Stimulated activated CD8-positive, alpha-beta memory T cell treated with anti-CD3 and anti-CD28 coated beads, Interleukin-4, amount 100 ng/mL, for 48 hours (primary cell): Measurements from ENCODE around the gene NUP42.
"Not testable (repeated sequence)": the region's sequence is repeated elsewhere in the genome, so short reads cannot be mapped to it uniquely, and the experiment has no call there.

Source experiments
- DNase-seq: peaks from one replicate; pipeline ENCODE4 v3.0.0-alpha.2; 2020

Gene NUP42

GRCh38 chr7:23205909-23206767, 24.3 kb downstream of the NUP42 start:
- no peak for DNase-seq

DNA sequence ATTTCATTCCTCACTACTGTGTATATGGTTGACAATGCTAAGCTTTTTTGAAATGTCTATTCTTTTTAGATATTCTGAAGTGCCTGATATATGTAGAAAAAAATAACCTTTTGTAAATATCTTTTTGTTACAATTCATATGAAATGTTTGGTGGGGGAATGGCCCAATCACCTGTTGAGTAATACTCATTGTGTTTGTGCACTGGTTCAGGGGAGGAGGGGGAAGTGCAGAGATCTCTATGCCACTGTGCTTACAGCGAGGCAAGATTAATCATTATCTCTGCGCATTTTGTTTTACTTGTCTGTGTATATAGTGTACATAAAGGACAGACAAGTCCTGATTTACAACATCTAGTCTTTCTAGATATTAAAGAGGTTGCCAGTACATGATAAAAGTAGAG, 25.2 kb downstream of the NUP42 start:
- DNase-seq = no peak

GRCh38 chr7:23207884-23208283, 26.0 kb downstream of the NUP42 start:
- DNase-seq = no peak

DNA sequence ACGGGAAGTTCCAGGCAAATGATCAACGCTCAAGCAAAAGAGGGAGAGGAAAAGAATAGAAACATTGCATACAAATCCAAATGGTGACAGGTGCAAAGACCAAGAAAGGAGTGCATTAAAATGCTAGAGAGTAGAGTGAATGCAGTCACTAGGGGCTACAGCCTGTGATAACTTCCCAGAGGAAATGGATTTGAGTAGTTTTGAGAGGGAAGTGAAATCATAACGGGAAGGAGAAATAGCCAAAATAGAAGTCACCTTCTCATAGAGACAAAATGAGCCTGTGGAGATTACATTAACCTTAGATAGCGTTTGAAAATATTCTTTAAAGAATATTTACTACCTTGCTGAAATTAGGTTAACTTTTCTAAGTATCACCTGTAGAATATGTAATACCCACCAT, 26.5 kb downstream of the NUP42 start:
- DNase-seq = no peak

GRCh38 chr7:23210506-23210905, 28.7 kb downstream of the NUP42 start:
- DNase-seq = no peak

- no peak for DNase-seq
Observed at GRCh38 chr7:23211589-23211988, 29.7 kb downstream of the NUP42 start.

- no peak for DNase-seq
Observed at GRCh38 chr7:23212395-23212794, 30.5 kb downstream of the NUP42 start.

DNA sequence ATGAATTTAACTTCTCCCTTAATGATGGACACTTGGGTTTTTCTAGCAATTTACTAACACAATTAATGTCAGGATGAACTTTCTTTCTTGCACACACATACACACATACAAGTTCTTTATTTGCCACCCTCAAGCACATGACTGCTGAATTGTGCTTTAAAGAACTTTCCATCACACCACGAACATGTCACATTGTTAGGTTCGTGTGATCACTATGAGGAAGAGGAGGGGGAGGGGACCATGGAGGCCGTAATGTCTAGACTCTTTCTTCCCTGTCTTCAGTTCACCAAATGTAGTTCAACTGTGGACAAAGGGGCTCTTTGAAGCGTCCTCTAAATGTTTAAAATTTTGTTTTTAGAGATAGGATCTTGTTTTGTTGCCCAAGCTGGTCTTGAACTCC, 31.0 kb downstream of the NUP42 start:
- no peak for DNase-seq

- no peak for DNase-seq
Observed at GRCh38 chr7:23213755-23214154, 31.9 kb downstream of the NUP42 start.

DNA sequence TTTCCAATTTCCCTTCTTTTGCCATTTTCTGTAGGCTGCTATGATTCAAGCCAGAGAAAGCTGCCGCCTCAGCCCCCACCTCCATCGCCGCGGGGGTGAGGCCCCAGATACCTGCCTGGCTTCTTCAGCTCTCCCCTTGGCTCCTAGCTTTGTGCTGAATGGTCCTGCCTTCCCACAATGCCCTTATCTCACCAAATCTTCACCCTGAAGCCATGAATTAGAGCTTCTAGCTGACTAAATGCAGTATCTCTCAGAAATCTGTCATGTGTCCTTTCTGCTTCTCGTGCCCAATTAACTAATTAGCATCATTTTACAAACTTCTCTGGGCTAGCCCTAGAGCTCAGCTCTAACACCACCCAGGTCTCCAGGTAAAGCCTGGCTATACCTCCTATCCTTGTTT, 32.6 kb downstream of the NUP42 start:
- no peak for DNase-seq

DNA sequence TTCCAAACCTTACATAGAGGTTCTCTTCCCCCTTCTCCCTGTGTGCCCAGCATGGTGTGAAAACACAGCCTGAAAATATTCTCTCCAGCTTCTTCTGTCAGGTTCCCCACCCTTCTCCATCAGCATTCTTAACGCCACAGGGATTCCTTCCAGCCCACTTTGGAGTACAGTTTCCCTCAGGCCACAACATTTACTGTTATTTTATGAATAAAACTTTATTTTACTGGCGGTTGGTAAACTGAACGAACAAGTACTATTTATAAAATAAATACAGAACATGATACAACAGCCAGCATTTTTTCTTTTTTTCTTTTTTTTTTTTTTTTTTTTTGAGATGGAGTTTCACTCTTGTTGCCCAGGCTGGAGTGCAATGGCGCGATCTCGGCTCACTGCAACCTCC, 33.1 kb downstream of the NUP42 start:
- no peak for DNase-seq

GRCh38 chr7:23216021-23216420, 34.2 kb downstream of the NUP42 start:
- DNase-seq = no peak

DNA sequence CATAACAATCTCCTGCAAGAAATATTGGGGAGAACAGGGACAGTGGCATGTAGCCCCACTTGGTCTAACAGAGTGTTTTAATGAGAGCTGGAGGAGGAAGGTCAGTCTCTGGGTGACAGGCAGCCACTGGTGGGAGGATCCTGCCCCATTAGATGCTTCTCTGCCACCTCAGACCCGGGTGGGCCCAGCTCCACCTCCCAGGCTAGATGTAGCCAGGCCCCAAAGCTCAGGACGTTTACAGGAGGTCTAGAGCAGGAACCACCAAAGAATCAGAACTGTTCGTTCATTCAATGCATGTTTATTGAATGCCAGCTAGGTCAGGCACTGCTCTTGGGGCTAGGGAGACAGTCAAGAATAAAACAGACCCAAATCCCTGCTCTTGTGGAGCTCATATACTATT, 36.3 kb downstream of the NUP42 start:
- no peak for DNase-seq

- no peak for DNase-seq
Observed at GRCh38 chr7:23220690-23221305, 39.0 kb downstream of the NUP42 start.

DNA sequence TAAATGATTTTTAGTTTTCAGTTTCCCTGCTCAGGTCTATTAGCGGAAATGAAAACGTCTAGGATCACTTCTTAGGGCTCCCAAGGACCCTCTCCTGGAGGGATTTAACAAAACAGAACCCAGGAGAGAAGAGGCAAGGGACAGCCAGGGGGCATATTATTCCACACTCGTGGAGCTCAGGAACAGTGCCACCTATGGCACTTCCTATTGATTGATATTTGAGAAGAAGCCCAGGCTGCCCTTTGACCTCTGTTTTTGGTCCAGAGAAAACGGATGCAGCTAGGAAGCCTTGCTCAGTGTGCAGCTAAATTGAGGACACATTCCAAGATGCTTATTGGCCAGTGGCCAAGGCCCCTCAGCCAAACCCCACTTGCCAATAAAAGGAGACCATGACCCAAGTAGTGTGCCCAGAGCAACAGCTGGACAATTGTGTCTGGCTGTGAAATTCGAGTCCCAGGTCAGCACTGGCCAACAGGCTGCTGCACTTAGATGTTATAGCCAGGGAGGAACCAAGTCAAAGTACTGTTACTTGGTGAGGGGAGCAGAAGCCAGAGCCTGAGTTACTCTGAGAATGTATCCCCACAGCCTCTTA, 40.7 kb downstream of the NUP42 start:
- DNase-seq = no peak

- not testable (repeated sequence) for DNase-seq
Observed at GRCh38 chr7:23224364-23224763, 42.5 kb downstream of the NUP42 start.

DNA sequence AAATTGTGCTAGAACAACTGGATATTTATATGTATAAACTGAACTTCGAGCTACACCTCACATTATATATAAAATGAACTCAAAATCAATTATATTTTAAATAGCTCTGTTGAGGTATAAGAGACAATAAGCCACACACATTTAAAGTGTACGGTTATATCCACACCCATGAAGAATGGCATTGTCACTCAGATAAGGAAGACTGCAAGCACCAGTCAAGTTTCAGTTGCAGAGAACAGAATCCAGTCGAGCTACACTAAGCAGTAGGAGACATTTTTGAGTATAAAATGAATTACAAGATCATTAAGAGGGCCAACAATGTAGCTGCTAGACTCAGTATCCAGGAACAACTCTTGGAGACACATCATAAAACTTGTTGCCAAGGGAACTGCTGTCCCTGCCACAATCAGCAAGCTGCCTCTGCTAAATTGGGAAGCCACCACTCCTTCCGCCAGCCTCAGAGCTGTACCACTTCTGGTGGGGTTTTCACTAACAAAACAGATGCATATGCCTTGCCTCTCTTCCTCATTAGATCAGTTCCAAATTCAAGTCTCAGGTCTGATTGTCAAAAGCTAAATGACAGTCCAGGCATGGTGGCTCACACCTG, 45.1 kb downstream of the NUP42 start:
- DNase-seq = no peak

DNA sequence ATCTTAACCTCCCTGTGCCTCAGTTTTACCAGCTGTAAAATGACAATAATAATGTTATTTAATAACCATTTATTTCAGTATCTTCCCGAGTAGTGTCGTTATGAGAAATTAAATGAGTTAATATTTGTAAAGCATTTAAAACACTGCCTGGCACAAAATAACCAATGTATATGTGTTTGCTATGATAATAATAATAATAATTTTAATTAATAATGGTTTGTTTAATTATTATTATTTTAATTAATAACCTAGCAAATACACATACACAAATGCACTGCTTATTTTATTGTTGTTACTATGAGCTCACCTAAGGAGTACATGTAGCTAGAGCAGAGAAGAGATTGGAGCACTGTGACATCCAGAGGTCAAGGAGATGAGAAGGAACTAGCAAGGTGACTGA, 46.6 kb downstream of the NUP42 start:
- no peak for DNase-seq

DNA sequence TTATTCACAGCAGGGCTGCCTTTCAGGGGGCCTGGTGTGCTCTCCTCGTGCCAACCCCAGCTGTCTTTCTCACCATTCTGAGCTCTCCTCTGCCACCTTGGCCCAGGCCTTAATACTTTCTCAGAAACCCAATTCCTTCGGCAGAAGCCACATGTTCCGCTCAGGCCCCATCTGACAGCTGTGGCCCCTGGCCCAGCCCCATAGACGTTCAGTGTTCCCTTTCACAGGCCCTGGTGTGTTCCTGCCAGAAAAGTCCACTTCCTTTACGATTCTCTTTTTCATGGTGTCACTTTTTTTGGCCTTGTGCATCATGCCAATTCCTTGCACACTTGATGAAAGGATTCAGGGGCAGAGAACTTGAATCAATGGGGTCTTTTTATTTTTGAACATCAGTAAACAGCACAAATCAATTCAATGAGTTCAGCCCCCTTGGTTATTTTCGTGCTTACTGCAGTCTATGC, 48.8 kb downstream of the NUP42 start:
- no peak for DNase-seq

- no peak for DNase-seq
Observed at GRCh38 chr7:23232966-23233365, 51.1 kb downstream of the NUP42 start.

- no peak for DNase-seq
Observed at GRCh38 chr7:23234569-23235296, 52.9 kb downstream of the NUP42 start.

DNA sequence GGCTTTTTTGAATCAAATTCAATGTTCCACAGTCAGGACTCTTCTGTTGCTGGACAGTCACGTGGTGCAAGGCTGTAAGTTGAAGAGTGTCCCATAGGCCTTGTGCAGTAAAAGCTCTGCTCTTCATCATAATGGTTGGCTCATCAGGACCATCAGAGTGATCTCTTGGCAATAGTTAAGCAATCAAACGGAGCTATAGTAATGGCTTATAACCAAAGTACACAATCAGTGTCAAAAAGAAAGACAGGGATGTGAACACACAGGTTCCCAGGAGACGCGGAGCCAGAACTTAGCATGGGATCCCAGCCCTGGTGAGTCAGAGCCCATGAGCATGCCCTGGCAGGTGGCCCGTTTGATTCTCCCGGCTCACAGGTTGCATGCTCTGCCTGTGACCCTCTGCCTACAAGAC, 54.0 kb downstream of the NUP42 start:
- DNase-seq = no peak

DNA sequence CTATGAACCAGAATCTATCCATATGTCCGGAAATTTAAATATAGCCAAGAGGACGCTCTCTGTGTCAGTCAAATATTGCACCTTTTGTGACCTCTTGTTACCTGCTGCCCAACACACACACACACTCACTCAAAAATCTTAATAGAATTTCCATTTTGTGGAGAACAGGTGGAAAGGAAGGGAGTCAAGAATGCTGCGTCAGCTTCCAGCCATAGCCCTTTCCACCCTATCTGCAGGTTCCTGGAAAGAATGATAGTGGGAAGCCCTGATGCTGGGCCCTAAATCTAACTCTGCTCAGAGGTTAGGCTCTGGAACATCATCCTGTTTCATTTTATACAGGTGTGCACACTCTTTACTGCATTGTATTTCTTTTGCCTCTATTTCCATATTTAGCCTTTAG, 55.2 kb downstream of the NUP42 start:
- DNase-seq = no peak
